Vagina (tissue), 2 donors: ENCODE results near the gene C11orf87.

ENCODE experiments used
- POLR2A ChIP-seq, 2 donors: fragments of 450-650 bp; IDR thresholded peaks; one replicate each; pipeline ENCODE4 v1.6.1; 2017; ENCODE audit warnings: antibody characterized with exemption in 2 of 2, mild to moderate bottlenecking in 2 of 2, moderate library complexity in 2 of 2
- POLR2AphosphoS5 ChIP-seq, 2 donors: sonication (generic); formaldehyde crosslinking; IDR thresholded peaks; one replicate each; pipeline ENCODE4 v1.9.0; 2017; ENCODE audit warnings: antibody characterized with exemption in 2 of 2, mild to moderate bottlenecking in 2 of 2, low read depth in 1 of 2; ENCODE audit not compliant: insufficient read depth in 1 of 2
- TF ChIP-seq, protein P1 (sequence below), 3 experiments: fragments of 450-650 bp in 2 of 3; fragments of 200-600 bp in 1 of 3; sonication (generic) in 1 of 3; IDR thresholded peaks; one replicate each; pipeline ENCODE4 v1.5.1; 2017 to 2019; ENCODE audit warnings: antibody characterized with exemption in 3 of 3, mild to moderate bottlenecking in 2 of 3, moderate library complexity in 2 of 3

DNA sequence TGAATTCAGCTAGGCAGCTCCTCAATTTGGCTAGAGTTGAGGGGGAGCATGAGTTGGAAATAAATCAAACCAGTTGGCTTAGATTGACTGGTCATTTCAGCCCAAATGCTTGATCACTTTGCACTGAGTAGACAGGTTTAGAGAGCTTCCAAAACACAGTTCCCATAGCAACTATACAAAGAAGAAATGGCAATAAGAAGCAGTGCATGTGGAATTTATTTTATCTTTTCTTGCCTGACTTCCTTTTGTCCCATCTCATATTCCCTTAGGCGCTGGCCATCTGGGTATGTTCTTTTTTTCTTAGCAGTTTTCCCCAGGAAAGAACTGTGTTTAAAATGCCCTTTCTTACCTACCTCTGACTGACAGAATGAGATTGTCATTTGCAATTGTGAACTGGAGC is 38.7 kb upstream of the C11orf87 start:
- TF ChIP-seq, protein P1, sequence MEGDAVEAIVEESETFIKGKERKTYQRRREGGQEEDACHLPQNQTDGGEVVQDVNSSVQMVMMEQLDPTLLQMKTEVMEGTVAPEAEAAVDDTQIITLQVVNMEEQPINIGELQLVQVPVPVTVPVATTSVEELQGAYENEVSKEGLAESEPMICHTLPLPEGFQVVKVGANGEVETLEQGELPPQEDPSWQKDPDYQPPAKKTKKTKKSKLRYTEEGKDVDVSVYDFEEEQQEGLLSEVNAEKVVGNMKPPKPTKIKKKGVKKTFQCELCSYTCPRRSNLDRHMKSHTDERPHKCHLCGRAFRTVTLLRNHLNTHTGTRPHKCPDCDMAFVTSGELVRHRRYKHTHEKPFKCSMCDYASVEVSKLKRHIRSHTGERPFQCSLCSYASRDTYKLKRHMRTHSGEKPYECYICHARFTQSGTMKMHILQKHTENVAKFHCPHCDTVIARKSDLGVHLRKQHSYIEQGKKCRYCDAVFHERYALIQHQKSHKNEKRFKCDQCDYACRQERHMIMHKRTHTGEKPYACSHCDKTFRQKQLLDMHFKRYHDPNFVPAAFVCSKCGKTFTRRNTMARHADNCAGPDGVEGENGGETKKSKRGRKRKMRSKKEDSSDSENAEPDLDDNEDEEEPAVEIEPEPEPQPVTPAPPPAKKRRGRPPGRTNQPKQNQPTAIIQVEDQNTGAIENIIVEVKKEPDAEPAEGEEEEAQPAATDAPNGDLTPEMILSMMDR (IDR thresholded peaks at IDR 0.05): no peak
- TF ChIP-seq POLR2AphosphoS5 (IDR thresholded peaks at IDR 0.05; ENCODE audit: insufficient read depth in 1 of 2, low read depth in 1 of 2): no peak
- TF ChIP-seq POLR2A (IDR thresholded peaks at IDR 0.05): no peak
